GM12872 (cell line): Measurements from ENCODE around the gene P2RX6.

ENCODE experiments used
- TF ChIP-seq, protein P1 (sequence below): IDR thresholded peaks from 3 replicates; pipeline ENCODE4 v1.5.1; 2011; ENCODE audit warnings: low read depth, mild to moderate bottlenecking, low read length, moderate library complexity; ENCODE audit not compliant: insufficient read depth

P2RX6 gene

DNA sequence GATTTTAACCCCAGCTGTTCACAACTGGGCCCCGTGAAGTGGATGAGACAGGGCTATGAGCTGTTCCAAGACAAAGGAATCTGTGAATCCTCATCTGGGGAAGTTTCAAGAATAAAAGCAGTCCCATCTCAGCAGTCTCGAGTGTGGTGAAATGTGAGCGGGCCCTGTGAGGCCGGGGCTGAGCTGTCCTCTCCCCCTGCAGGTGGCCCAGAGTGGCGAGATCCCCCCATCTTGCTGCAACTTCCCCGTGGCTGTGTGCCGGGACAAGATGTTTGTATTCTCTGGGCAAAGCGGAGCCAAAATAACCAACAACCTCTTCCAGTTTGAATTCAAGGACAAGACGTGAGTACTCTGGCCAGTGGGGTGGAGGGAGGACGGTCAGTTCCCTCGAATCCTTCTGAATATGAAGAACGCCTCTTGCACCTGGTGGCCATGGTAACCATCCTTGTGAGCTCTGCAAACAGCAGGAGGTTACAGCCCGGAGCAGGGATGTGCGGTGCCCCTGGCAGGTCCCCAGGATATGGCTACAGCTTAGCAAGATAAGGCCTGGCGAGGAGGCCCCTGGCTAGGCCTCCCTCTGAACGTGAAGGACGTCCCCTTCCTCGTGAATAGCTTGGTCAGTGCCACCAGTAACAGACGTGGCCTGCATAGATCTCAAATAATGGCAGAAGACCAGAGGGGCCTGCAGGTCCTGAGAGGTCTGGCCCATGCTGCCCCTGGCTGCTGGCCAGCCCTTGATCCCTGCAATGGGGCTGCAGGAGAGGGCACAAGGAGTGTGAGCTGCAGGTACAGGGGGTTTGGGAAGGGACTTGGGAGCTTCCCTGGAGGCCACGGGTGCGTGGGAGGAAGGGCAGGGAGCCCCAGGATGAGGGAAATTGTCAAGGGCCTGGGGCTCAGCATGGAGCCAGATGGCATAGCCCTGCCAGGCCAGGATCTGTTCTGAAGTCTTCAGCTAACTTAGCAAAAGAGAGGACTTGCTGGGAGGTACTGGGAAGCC, 24.5 kb upstream of the P2RX6 start:
- TF ChIP-seq, protein P1, sequence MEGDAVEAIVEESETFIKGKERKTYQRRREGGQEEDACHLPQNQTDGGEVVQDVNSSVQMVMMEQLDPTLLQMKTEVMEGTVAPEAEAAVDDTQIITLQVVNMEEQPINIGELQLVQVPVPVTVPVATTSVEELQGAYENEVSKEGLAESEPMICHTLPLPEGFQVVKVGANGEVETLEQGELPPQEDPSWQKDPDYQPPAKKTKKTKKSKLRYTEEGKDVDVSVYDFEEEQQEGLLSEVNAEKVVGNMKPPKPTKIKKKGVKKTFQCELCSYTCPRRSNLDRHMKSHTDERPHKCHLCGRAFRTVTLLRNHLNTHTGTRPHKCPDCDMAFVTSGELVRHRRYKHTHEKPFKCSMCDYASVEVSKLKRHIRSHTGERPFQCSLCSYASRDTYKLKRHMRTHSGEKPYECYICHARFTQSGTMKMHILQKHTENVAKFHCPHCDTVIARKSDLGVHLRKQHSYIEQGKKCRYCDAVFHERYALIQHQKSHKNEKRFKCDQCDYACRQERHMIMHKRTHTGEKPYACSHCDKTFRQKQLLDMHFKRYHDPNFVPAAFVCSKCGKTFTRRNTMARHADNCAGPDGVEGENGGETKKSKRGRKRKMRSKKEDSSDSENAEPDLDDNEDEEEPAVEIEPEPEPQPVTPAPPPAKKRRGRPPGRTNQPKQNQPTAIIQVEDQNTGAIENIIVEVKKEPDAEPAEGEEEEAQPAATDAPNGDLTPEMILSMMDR: no peak

DNA sequence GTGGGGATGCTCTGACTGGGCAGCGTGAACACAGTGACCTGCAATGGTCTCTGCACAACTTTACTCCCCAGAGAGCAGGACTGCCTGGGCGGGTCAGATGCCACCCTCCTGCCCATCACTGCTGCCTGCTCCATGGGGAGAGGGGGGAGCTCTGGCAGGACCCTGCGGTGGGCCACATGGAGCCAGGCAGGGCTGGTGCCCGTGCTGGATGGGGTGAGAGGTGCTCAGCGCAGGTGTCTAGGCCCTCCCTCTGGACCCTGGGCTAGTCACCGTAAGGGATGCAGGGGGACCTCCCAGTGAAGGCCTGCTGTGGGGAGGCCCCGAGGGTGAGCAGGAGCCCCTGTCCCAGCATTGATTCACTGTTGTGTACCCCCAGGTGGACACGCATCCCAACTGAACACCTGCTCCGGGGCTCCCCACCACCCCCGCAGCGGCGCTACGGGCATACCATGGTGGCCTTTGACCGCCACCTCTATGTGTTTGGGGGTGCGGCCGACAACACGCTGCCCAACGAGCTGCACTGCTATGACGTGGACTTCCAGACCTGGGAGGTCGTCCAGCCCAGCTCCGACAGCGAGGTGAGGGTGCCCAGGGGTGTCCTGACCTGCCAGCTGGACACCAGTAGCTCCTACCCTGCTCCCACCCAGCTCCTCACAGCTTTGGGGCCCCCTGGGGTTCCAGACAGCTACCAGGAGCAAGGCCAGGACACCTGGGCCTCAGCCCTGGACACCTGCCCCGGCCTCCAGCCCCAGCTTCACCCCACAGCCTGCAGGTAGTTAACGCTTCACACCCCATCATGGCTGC, 23.5 kb upstream of the P2RX6 start:
- TF ChIP-seq, protein P1: no peak

DNA sequence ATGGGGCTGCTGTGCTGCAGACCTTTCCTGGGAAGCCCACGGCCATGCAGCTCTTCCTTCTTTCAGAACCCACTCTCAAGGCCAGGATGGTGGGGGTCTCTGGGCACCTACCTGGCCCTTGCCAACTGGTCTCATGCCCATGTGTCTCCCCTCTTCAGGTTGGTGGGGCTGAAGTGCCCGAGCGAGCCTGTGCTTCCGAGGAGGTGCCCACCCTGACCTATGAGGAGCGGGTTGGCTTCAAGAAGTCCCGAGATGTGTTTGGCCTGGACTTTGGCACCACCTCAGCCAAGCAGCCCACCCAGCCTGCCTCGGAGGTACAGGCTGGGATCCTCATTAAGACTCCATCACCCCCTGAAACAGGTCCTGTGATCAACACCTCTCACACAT, 22.9 kb upstream of the P2RX6 start:
- TF ChIP-seq, protein P1: no peak

DNA sequence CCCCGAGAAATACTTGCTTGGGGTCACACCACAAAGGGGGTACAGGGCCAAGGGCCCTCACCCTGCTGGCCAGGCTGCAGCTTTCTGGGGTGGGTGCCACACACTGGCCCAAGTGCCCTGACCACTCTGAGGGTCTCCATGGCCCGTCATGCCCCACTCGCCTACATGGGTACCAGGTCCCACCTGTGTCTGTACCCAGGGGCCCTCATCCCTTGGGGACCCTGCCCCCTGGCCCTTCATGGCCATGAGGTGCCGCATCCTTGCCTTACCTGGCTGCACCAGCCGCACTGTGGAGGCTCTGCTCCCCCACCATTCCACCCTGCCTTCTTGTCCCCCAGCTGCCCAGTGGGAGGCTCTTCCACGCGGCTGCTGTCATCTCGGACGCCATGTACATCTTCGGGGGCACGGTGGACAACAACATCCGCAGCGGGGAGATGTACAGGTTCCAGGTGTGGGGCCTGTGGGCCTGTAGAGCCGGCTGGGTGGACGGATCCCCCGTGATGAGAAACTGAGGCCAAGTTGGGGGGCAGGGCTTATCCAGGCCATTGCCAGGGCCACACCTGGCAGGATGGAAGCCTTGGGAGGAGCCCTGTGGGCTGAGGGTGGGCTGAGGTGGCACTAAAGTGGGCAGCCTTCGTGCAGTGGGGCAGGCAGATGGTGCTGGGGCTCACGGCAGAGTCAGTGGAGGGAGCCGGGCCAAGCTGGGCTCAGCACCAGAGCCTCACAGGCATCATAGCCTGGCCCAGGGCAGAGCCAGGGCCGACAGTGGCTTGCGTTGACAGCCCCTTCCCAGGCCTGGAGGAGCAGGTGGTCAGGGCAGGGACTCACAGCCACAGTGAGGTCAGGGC, 22.3 kb upstream of the P2RX6 start:
- TF ChIP-seq, protein P1: no peak

DNA sequence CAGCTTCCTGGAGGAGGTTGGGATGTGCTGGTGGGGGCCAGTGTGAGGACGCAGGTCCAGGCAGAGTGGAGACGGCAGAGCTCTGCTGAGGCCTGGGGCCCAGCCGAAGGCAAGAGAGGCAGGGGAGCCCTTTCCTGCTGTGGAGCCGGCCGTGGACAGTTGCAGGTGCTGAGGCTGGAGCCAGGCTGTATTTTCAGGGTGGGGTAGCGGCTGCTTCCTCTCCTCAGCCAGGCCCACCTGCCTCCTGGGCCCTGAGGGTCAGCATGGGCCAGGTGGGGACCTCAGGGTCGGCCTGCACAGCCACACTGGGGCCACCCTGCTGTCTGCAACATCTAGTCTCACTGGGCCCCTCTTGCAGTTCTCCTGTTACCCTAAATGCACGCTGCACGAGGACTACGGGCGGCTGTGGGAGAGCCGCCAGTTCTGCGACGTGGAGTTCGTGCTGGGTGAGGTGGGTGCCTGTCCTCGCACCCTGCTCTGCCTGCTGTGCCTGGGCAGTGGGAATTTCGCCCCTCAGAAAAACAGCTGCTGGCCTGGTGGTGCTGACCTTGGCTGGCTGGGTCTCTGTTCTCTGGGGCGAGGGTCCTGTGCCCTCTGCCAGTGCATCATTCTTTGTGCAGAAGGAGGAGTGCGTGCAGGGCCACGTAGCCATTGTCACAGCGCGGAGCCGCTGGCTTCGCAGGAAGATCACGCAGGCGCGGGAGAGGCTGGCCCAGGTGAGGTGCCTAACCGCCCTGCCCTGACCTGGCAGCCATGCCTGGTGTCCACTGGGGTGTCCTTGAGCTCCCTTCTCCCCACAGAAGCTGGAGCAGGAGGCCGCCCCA, 21.4 kb upstream of the P2RX6 start:
- TF ChIP-seq, protein P1: no peak

DNA sequence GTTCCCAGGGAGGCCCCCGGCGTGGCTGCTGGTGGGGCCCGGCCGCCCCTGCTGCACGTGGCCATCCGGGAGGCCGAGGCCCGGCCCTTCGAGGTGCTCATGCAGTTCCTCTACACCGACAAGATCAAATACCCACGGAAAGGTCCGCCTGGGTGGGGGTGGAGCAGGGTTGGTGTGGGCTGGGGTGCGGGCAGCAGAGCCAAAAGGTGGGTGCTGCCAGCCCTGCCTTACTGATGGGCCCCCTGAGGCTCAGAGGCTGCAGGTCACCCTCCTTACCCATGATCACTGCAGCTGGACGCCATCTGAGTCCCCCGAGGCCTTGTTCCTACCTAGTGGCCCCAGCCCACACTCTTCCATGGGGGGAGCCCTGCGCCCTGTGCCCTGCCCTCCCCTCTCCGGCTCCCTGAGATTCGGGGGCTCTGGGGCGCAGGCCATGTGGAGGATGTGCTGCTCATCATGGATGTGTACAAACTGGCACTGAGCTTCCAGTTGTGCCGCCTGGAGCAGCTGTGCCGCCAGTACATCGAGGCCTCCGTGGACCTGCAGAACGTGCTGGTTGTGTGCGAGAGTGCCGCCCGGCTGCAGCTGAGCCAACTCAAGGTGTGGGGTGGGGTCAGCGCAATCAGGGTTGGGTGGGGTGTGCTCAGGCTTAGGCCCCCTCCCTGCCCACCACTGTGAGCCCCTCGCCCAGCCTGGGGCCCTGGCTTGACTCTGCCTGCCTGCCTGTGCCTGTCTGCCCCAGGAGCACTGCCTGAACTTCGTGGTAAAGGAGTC, 20.6 kb upstream of the P2RX6 start:
- TF ChIP-seq, protein P1: no peak
